HG03066 (cell line): Measurements from ENCODE around the gene ACLY.
"Not testable (repeated sequence)": the region's sequence is repeated elsewhere in the genome, so short reads cannot be mapped to it uniquely, and the experiment has no call there.

Source experiments
- ATAC-seq: cut with Tn5 transposase; IDR thresholded peaks from one replicate; pipeline ENCODE4 v1.9.1; 2021; ENCODE audit warnings: low read depth; ENCODE audit not compliant: unreplicated experiment

ACLY gene

DNA sequence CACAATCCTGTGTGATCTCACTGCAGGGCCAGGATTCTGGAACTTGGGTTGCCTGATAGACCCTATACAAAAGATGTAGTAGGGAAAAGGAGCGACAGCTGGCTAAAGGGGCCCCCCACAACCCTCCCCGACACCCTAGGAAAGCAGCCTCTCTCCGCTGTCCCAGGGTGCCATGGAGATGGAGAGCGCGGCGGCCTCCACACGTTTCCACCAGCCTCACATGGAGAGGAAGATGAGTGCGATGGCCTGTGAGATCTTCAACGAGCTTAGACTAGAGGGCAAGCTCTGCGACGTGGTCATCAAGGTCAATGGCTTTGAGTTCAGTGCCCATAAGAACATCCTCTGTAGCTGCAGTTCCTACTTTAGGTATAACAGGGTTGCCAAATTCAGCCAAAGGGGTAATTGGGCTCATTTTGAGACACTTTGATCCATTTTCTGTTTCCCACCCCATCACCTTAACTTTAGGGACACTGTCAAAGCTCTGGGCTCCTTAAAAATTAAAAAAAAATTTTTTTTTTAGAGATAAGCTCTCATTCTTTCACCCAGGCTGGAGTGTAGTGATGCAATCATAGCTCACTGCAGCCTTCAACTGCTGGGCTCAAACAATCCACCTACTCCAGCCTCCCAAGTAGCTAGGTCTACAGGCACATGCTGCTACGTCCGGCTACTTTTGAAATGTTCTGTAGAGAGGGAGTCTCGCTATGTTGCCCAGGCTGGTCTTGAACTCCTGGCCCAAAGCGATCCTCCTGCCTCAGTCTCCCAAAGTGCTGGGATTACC lies 80.8 kb downstream of the ACLY start, which contains the start of gene KLHL10:
Gene KLHL10, plus strand, starts transcription at position 65 of the 778 bp plus-strand sequence. Its CDS starts 108 bp downstream, at position 173.
- no peak for ATAC-seq

DNA sequence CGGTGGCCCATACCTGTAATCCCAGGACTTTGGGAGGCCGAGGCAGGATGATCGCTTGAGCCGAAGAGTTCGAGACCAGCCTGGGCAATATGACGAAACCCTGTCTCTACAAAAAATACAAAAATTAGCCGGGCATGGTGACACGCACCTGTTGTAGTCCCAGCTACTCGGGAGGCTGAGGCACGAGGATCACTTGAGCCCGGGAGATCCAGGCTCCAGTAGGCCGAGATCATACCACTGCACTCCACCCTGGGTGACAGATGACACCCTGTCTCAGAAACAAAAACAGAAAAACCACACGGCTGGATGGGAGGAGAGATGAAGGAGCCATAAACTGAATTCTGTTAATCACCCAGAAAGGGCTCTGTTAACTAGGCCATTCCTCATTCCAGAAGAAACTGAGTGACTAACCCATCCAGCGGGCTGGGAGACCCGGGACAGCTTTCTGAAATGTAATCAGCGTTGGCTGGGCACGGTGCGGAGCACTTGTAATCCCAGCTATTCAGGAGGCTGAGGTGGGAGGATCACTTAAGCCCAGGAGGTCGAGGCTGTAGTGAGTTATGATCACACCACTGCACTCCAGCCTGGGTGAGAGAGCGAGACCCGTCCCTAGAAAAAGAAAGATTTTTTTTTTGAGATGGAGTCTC lies 82.1 kb downstream of the ACLY start:
- ATAC-seq = no peak

DNA sequence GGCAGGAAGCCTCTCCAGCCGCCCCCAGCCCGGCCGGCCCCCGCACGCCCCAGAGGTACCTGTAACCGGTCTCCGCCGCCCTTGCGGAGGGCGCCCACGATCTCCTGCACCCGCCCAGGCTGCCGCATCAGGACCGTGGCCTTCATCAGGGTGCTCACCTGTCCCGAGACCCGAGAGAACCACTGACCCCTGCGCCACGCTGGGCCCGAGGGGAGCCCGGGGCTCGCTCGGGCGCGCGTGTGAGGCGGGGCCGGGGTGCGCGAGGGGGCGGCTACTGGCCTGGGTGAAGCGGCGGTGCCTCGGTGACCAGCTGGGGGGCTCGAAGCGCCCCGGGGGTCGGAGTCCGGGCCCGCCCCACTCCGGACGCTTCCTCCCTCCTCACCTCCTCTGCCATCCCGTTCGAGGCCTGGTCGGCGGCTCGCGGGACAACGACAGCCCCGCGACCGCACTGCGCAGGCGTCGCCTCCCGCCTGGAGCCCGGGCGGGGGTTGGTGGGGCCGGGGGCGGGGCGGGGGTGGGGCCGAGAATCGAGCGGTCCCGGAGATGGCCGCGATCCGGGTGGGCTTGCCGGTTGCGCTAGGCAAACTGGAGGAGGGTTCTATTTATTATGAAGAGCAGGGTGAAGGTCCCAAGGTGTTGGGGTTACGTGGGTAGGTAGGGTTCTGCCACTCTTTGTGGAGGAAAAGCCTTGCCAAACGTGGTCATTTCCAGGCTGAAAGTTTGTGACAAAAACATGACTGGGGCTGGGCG lies 82.8 kb downstream of the ACLY start, which contains the start of gene NT5C3B:
Gene NT5C3B, minus strand, starts transcription at position 433 of the 750 bp plus-strand sequence. Its CDS starts 39 bp downstream, at position 394.
- no peak for ATAC-seq

DNA sequence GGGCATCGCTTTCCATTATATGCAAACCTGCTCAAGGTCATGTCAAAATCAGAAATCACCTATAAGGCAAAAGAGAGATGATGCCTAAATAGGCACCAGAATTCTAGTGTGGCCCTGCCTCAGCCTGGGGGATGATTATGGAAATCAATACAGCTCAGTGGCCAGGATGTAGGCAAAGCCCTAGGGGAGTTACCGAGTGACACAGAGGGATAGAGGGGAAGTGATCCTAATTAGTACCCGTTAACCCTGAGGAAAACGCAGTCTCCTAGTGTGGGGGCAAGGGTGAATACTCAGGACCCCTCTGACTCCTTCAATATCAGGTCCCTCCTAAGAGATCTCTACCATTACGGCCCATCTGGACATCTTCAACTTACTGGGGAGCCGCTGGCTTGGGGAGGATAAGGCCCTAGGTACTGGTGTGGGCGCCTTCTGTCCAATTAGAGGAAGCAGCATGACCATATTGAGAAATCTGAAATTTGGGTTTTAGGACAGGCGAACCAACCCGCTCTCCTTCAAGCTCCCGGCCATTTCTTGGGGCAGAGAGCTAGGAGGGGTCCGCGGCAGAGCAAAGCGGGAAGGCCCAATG lies 83.4 kb downstream of the ACLY start:
- ATAC-seq = no peak

DNA sequence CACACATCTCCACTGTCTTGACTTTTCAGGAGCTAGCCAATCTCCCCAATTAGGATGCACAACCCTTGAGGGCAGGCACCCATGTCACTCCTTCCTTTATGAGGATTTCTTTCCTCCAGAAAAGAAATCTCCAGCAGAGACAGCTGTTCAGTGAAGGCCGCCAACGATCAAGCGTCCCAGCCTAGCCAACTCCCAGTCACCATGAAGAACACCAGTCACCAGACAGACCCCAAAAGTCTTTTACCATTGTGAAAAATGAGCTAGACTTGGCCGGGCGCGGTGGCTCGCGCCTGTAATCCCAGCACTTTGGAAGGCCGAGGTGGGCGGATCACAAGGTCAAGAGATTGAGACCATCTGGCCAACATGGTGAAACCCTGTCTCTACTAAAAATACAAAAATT lies 88.8 kb downstream of the ACLY start:
- ATAC-seq = not testable (repeated sequence)

DNA sequence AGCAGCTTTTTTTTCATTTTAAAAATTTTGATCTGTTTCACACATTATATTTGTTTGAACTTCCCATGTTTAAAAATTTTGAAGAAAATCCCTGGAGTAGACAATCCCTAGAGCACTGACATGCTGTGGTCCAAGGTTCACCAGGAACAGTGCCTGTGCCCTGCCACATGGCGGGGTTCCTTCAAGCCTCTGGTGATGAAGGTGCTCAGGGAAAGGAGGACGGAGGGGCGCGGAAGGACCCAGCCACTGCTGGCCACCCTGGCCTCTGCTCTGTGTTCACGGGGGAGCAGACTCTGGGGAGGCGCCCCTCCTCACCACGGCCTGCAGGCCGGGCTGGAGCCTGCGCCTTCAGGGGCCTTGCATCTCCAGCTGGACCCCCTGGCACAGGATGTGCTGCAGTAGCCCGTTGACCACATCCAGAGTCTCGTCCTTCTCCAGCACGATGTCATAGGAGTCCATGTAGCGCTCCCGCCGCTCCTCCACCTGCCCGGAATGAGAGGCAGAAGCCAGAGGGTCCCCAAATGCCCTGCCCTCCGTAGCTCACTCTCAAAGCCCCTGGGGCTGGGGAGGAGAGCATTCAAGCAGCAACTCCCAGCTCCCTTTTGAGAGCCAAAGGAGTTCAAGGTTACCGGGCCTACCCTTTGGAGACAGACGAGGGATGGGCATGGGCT lies 93.4 kb downstream of the ACLY start:
- ATAC-seq = no peak

DNA sequence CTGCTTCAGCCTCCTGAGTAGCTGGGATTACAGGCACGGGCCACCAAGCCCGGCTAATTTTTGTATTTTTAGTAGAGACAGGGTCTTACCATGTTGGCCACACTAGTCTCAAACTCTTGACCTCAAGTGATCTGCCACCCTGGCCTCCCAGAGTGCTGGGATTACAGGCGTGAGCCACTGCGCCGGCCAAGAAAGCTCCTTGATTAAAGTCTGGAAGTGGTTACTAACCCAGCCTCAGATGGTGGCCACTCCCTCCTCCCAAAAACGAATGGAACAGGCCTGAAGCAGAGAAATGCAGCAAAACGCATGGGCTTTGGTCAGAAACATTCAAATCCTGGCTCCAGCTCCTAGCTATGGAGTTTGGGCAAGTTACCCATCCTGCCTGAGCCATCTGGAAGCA lies 94.7 kb downstream of the ACLY start:
- no peak for ATAC-seq

DNA sequence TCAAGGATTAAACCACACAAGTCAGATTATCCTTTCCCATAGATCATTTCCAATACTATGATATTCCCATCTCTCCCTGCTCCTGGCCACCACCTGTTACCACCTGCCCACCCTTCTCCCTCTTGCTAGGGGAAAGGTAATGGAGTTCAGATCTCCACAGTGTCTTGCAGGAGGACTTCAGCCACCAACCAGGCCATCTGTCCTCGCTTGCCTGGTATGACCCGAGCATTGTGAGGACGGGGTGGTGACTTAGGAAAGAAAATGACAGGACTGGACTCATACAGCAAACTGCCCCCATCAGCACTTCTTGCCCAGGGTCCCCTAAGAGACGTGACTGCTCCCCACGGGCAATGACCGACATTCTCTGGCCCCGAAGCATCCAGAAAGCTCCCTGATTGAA lies 95.2 kb downstream of the ACLY start:
- no peak for ATAC-seq

DNA sequence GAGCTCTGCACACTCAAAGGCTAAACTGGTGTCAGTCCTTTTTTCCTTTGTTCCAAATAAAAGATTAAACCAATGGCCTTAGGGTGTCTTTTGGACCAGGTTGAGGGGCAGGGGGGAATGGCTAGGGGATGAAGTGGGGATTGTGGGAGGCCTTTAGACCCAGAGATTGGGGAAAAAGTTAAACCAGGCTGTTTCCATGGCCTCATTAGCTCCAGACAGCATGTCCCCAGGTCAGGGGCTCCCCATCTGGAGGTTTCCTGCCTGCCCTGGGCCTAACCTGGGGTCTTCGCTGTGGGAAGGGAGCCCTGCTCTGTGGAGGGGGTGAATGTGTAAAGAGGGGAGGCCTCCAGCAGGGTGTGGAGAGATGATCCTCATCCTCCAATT lies 95.6 kb downstream of the ACLY start:
- ATAC-seq = no peak

DNA sequence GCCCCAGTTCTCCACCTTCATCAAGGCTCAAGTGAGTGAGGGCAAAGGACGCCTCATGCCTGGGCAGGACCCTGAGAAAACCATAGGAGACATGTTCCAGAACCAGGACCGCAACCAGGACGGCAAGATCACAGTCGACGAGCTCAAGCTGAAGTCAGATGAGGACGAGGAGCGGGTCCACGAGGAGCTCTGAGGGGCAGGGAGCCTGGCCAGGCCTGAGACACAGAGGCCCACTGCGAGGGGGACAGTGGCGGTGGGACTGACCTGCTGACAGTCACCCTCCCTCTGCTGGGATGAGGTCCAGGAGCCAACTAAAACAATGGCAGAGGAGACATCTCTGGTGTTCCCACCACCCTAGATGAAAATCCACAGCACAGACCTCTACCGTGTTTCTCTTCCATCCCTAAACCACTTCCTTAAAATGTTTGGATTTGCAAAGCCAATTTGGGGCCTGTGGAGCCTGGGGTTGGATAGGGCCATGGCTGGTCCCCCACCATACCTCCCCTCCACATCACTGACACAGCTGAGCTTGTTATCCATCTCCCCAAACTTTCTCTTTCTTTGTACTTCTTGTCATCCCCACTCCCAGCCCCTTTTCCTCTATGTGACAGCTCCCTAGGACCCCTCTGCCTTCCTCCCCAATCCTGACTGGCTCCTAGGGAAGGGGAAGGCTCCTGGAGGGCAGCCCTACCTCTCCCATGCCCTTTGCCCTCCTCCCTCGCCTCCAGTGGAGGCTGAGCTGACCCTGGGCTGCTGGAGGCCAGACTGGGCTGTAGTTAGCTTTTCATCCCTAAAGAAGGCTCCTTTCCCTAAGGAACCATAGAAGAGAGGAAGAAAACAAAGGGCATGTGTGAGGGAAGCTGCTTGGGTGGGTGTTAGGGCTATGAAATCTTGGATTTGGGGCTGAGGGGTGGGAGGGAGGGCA lies 96.3 kb downstream of the ACLY start:
- ATAC-seq = no peak

DNA sequence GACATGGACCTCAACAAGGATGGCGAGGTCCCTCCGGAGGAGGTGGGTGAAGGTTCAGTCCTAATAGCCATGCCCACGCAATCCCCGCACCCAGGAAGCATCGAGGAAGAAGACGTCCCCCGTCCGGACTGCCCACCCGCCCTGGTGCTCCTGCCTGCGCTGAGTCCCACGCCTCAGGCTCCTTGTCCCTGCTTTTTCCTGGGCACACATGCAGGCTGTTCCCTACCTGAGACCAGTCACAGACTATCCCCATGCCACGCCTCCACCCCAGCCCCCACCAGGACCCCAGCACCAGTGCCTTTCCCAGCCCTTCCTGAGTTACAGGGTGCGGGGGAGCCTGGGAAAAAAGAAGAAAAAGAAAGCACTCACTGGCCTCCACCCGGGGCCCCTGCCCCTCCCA lies 97.0 kb downstream of the ACLY start:
- ATAC-seq = no peak

DNA sequence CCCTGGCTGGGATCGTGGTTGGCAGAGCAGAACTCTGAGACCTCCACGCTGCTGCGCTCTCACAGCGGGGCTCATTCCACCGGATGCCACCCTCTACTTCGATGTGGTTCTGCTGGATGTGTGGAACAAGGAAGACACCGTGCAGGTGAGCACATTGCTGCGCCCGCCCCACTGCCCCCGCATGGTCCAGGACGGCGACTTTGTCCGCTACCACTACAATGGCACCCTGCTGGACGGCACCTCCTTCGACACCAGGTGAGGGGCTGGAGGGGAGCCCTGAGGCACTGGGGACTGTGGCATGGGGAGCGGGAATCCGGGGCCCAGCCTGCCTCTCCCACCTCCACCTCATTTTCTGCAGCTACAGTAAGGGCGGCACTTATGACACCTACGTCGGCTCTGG lies 100.7 kb downstream of the ACLY start:
- ATAC-seq = no peak
